B cell (primary cell): ENCODE results near the gene ODC1.

ENCODE experiments used
- EZH2 ChIP-seq: IDR thresholded peaks from 2 replicates; pipeline ENCODE4 v1.6.1; 2012; ENCODE audit warnings: borderline replicate concordance, low read depth, mild to moderate bottlenecking, moderate library complexity, low read length; ENCODE audit not compliant: insufficient read depth, poor library complexity, severe bottlenecking
- TF ChIP-seq, protein P1 (sequence below): fragments of 200-600 bp; IDR thresholded peaks from one replicate; pipeline ENCODE4 v1.8.0; 2022; ENCODE audit warnings: antibody characterized with exemption, mild to moderate bottlenecking

DNA sequence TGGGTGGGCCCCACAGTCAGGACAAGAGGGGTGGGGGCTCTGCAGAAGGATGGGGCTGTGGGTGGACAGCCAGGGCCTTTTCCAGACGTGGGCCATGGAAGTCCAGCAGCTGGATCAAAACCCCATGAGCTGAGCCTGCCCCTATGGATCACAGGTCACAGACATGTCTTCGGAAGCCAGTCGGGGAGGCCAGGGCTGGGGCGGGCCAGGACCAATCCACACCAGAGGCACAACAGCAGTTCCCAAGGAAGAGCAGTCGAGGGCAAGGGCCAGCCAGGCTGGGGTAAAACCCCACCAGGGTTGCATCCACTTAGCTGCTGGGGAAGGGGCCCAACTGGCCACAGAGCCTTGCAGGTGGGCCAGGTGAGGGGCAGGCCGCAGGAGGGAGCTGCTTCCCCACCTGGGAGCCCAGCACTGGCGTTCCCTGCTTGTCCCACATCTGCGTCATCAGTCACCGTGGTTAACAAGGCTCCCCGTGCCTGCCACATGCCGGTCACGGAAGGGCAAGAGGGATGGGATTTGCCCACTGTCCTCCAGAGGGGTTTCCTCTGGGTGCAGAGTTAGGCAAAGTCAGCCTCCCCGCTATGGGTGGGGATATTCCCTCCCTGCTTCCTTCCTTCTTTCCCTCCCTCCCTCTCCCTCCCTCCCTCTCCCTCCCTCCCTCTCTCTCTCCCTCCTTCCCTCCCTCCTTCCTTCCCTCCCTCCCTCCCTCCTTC lies 46.4 kb upstream of the ODC1 start:
- TF ChIP-seq EZH2, result no peak
- TF ChIP-seq, protein P1, sequence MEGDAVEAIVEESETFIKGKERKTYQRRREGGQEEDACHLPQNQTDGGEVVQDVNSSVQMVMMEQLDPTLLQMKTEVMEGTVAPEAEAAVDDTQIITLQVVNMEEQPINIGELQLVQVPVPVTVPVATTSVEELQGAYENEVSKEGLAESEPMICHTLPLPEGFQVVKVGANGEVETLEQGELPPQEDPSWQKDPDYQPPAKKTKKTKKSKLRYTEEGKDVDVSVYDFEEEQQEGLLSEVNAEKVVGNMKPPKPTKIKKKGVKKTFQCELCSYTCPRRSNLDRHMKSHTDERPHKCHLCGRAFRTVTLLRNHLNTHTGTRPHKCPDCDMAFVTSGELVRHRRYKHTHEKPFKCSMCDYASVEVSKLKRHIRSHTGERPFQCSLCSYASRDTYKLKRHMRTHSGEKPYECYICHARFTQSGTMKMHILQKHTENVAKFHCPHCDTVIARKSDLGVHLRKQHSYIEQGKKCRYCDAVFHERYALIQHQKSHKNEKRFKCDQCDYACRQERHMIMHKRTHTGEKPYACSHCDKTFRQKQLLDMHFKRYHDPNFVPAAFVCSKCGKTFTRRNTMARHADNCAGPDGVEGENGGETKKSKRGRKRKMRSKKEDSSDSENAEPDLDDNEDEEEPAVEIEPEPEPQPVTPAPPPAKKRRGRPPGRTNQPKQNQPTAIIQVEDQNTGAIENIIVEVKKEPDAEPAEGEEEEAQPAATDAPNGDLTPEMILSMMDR, result no peak
